ENCODE measurements around the gene VASP. TPM values are rescaled to one million over a fixed set of nuclear protein-coding genes. Genes with fewer than 3 reads are reported as not detected.
A peak's percentile ranks its signal among the peaks of the same experiment; 100 is the strongest.

Gene VASP
- total RNA-seq, 1 donor from 2014 or later, result 103 TPM

- H3K4me3 ChIP-seq, result no peak overlapping the region
- DNase-seq (ENCODE audit: extremely low spot score in 2 of 2), result no peak
- no peak overlapping the region for H3K27ac ChIP-seq
- no peaks in the 10 kb centered on the region for H3K9me3 ChIP-seq
- H3K4me1 ChIP-seq, result peaks cover 18% of the 10 kb centered on the region
- H3K36me3 ChIP-seq, result no peaks in the 10 kb centered on the region
- TF ChIP-seq POLR2A (IDR thresholded peaks at IDR 0.05), result no peak
- TF ChIP-seq, protein P1, sequence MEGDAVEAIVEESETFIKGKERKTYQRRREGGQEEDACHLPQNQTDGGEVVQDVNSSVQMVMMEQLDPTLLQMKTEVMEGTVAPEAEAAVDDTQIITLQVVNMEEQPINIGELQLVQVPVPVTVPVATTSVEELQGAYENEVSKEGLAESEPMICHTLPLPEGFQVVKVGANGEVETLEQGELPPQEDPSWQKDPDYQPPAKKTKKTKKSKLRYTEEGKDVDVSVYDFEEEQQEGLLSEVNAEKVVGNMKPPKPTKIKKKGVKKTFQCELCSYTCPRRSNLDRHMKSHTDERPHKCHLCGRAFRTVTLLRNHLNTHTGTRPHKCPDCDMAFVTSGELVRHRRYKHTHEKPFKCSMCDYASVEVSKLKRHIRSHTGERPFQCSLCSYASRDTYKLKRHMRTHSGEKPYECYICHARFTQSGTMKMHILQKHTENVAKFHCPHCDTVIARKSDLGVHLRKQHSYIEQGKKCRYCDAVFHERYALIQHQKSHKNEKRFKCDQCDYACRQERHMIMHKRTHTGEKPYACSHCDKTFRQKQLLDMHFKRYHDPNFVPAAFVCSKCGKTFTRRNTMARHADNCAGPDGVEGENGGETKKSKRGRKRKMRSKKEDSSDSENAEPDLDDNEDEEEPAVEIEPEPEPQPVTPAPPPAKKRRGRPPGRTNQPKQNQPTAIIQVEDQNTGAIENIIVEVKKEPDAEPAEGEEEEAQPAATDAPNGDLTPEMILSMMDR (IDR thresholded peaks at IDR 0.05), result no peak
- no peak for TF ChIP-seq POLR2AphosphoS5 (IDR thresholded peaks at IDR 0.05; ENCODE audit: insufficient read depth in 1 of 2, low read depth in 1 of 2)
- H3K27me3 ChIP-seq, result no peaks in the 10 kb centered on the region
- intact Hi-C loops (cut with DNase I), result no loop called here
Measured at GRCh38 chr19:45488708-45489107, 18.6 kb upstream of the VASP start.

DNA sequence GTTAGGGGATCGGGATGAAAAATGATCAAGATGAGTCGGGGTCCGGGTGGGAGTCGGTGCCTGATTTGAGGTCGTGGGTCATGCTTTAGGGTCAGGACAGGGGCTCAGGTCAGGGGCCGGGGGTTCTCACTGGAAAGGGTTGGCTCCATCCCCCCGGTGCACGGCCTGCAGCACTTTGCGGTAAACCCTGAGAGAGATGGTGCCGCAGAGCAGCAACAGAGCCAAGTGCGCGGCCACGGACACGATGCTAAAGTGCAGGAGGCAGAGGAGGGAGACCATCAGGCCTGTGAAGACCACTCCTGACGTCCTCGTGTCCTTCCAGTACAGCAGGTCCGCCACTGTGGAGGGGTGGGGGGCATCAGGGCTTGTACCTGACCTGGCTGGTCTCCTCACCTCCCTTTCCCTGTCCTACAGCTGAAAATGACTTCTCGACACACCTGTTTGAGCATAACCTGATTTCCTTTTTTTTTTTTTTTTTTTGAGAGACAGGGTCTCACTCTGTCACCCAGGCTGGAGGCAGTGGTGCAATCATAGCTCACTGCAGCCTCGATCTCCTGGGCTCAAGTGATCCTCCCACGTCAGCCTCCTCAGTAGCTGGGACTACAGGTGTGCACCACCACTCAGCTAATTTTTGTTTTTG, 17.9 kb upstream of the VASP start:
- H3K9me3 ChIP-seq, result no peaks in the 10 kb centered on the region
- peaks cover 18% of the 10 kb centered on the region for H3K4me1 ChIP-seq
- TF ChIP-seq POLR2AphosphoS5 (IDR thresholded peaks at IDR 0.05; ENCODE audit: insufficient read depth in 1 of 2, low read depth in 1 of 2), result no peak
- TF ChIP-seq POLR2A (IDR thresholded peaks at IDR 0.05), result no peak
- TF ChIP-seq, protein P1 (IDR thresholded peaks at IDR 0.05), result no peak
- no peak overlapping the region for H3K27ac ChIP-seq
- no peak for DNase-seq (ENCODE audit: extremely low spot score in 2 of 2)
- no peak overlapping the region for H3K4me3 ChIP-seq
- H3K27me3 ChIP-seq, result no peaks in the 10 kb centered on the region
- H3K36me3 ChIP-seq, result no peaks in the 10 kb centered on the region
- intact Hi-C loops (cut with DNase I), result no loop called here

DNA sequence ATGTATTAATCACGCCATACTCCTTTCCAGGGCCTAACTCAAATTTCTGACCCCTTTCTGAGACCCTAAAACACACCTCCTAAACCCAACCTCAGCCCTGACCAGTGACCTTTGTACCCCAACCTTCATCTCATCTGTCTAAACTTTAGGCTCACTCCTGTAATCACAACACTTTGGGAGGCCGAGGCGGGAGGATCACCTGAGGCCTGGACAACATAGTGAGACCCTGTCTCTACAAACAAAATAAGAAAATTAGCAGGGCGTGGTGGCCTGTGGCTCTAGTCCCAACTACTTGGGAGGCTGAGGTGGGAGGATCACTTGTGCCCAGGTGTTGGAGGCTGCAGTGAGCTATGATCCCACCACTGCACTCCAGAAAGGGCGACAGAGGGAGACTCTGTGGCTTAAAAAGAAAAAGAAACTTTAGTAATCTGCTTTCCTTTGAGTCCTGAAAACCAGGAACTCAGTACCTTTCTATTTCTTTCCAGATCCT, 15.1 kb upstream of the VASP start:
- intact Hi-C loops (cut with DNase I), result no loop called here
- no peaks in the 10 kb centered on the region for H3K27me3 ChIP-seq
- H3K4me3 ChIP-seq, result peak overlapping the region; percentile 54 to 62
- TF ChIP-seq, protein P1 (IDR thresholded peaks at IDR 0.05), result no peak
- TF ChIP-seq POLR2A (IDR thresholded peaks at IDR 0.05) (no peak), POLR2AphosphoS5 (IDR thresholded peaks at IDR 0.05; ENCODE audit: insufficient read depth in 1 of 2, low read depth in 1 of 2) (no peak)
- H3K4me1 ChIP-seq, result peaks cover 26% of the 10 kb centered on the region
- peak overlapping the region; percentile 66 for H3K27ac ChIP-seq
- H3K9me3 ChIP-seq, result no peaks in the 10 kb centered on the region
- H3K36me3 ChIP-seq, result no peaks in the 10 kb centered on the region
- no peak for DNase-seq (ENCODE audit: extremely low spot score in 2 of 2)

DNA sequence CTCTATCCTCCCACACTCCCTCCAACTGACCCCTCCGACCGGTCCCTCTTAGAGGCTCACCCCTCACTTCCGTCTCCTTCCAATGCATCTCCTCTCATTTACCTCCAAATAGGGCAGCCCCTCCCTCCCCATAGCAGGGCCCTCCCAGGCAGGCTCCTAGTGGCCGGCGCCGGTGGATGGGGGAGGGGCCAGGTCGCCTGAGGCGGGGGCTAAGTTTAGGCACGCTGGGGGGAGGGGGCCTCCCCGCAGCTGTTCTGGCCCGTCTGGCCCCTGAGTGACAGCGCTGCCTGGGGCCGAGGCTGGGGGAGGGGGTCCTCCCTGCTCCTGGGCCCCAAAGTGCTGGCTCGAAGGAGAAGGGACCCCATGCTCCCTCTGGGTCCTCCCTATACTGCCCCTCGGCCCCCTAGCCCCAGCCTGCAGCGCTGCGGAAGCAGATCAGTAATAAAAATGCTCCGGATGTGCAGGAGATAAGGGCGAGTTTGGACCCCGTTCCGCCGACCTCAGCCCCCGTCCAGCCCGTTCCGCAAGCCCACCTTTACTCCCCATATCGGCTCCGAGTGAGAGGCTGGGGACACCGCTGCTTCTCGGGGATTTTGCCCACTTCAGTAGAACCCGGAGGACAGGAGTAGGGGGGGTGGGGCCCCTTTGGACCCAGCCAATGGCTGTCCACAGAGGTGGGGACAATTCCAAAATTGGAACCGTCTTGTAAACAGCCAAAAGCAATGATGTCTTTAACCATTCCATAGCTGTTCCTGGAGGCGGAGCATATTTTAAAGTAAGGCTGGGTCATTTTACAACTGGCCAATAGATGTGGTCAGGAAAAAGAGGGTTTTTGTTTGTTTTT, 14.4 kb upstream of the VASP start:
- DNase-seq (ENCODE audit: extremely low spot score in 2 of 2), result no peak
- Histone ChIP-seq H3K36me3 (no peaks in the 10 kb centered on the region), H3K27ac (peak overlapping the region; percentile 66), H3K4me3 (peak overlapping the region; percentile 54 to 62), H3K4me1 (peaks cover 33% of the 10 kb centered on the region), H3K27me3 (no peaks in the 10 kb centered on the region), H3K9me3 (no peaks in the 10 kb centered on the region)
- intact Hi-C loops (cut with DNase I), result no loop called here
- TF ChIP-seq, protein P1 (IDR thresholded peaks at IDR 0.05), result no peak
- peak in 1 of 2 donors; percentile 8 for TF ChIP-seq POLR2AphosphoS5 (IDR thresholded peaks at IDR 0.05; ENCODE audit: insufficient read depth in 1 of 2, low read depth in 1 of 2)

Data from vagina (tissue), 2 donors.